ENCODE data around the gene CSNK2B. TPM values are rescaled to one million over a fixed set of nuclear protein-coding genes. Genes with fewer than 3 reads are reported as not detected.

Gene CSNK2B
- polyA plus RNA-seq, 3 donors, result 147 to 227 (median 195) TPM

DNA sequence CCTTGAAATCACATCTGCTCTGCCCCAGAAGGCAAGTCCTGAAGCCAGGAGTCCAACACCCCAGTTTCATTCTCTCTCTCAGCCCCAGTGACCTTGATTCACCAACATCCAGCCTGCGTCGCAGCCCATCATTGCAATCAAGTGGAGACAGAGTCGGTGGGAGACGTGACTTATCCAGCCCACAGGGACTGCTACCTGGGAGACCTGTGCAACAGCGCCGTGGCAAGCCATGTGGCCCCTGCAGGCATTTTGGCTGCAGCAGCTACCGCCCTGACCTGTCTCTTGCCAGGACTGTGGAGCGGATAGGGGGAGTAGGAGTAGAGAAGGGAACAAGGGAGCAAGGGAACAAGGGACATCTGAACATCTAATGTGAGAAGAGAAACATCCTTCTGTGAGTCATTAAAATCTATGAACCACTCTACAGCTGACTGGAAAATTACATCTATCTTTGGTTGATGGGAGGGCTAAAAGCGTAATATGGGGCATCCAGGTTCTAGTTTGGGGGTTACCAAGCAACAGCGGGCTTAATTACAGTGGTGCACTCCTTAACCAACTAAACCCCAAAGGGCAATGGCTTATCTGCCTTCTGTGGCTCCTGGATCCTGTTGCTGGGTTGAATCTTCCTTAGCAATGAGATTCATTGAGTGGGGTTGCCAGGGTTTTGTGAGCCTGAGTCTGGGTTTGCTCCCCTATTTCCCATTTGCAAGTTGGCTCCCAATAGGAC is 51.8 kb downstream of the CSNK2B start:
- intact Hi-C loops (cut with micrococcal nuclease), result no loop called here
- TF ChIP-seq, protein P1, sequence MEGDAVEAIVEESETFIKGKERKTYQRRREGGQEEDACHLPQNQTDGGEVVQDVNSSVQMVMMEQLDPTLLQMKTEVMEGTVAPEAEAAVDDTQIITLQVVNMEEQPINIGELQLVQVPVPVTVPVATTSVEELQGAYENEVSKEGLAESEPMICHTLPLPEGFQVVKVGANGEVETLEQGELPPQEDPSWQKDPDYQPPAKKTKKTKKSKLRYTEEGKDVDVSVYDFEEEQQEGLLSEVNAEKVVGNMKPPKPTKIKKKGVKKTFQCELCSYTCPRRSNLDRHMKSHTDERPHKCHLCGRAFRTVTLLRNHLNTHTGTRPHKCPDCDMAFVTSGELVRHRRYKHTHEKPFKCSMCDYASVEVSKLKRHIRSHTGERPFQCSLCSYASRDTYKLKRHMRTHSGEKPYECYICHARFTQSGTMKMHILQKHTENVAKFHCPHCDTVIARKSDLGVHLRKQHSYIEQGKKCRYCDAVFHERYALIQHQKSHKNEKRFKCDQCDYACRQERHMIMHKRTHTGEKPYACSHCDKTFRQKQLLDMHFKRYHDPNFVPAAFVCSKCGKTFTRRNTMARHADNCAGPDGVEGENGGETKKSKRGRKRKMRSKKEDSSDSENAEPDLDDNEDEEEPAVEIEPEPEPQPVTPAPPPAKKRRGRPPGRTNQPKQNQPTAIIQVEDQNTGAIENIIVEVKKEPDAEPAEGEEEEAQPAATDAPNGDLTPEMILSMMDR (IDR thresholded peaks at IDR 0.05), result no peak
- no peaks in the 10 kb centered on the region for H3K79me2 ChIP-seq (ENCODE audit: insufficient read depth, low read length)
- Mint-ChIP-seq H3K9me3 (peaks cover 0 to 1% (median 0%) of the 10 kb centered on the region in 7 donors), H3K27ac (peak overlapping the region in 1 of 7 donors; percentile 65), H3K4me1 (peaks cover under 1% of the 10 kb centered on the region), H3K4me3 (no peak overlapping the region), H3K27me3 (ENCODE audit: low read depth in 3 of 3) (peaks cover 5 to 7% (median 5%) of the 10 kb centered on the region in 3 donors), H3K36me3 (peaks cover 0 to 1% of the 10 kb centered on the region in 2 donors)
- H3K9ac ChIP-seq (ENCODE audit: insufficient read depth, low read length, poor library complexity, severe bottlenecking), result no peak overlapping the region
- no peak overlapping the region for H3K27ac ChIP-seq (ENCODE audit: low read depth in 1 of 2, low read length in 2 of 2)
- no peaks in the 10 kb centered on the region for H3K9me3 ChIP-seq (replicated peaks in 1 of 2; ENCODE audit: control insufficient read depth in 1 of 2, insufficient read depth in 1 of 2, low read length in 2 of 2)
- H3K4me2 ChIP-seq (replicated peaks; ENCODE audit: extremely low read depth, low read length, poor library complexity, severe bottlenecking), result no peak overlapping the region
- 94% methylated on average over 6 of the region's 10 CpGs for WGBS (ENCODE audit: insufficient coverage)
- no peak overlapping the region for H3K4me3 ChIP-seq (replicated peaks in 1 of 3; ENCODE audit: low read depth in 2 of 3, low read length in 3 of 3)
- no peaks in the 10 kb centered on the region for H3K27me3 ChIP-seq (ENCODE audit: control insufficient read depth in 2 of 2, insufficient read depth in 2 of 2, low read length in 2 of 2)
- H2AFZ ChIP-seq (ENCODE audit: insufficient read depth, low read depth, low read length, poor library complexity, severe bottlenecking), result no peak overlapping the region
- no peaks in the 10 kb centered on the region for H3K36me3 ChIP-seq (replicated peaks in 1 of 2; ENCODE audit: control insufficient read depth in 1 of 2, insufficient read depth in 2 of 2, low read length in 2 of 2)
- no peaks in the 10 kb centered on the region for H3K4me1 ChIP-seq (ENCODE audit: control insufficient read depth in 1 of 2, insufficient read depth in 2 of 2, low read length in 2 of 2)
- no peaks in the 10 kb centered on the region for H4K20me1 ChIP-seq (ENCODE audit: insufficient read depth, low read length)
- no peak for DNase-seq

DNA sequence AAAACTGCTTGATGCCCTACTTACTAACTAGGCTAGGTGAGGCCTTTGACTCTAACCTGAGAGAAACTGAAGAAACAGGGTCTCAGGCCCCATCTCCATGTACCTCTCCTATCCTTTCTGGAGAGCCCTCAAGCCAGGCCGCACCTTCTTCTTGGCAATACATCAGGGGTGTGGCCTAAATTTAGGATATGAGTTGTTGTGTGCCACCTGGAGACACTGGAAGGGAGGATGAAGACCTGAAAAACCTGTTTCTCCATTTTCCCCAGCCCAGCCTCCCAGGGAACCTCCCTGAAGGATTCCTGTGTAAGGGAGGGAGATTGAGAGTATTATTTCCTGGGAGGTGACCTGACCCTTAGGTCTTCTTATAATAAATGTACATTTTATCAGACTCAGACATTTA is 52.4 kb downstream of the CSNK2B start:
- Mint-ChIP-seq H3K27me3 (ENCODE audit: low read depth in 3 of 3) (peaks cover 5 to 10% (median 6%) of the 10 kb centered on the region in 3 donors), H3K27ac (no peak overlapping the region), H3K4me1 (peaks cover 2% of the 10 kb centered on the region), H3K9me3 (no peaks in the 10 kb centered on the region), H3K36me3 (peaks cover 0 to 1% of the 10 kb centered on the region in 2 donors), H3K4me3 (no peak overlapping the region)
- intact Hi-C loops (cut with micrococcal nuclease), result no loop called here
- WGBS (ENCODE audit: insufficient coverage), result no CpG with 5 or more reads among the region's 1 CpG
- Histone ChIP-seq H3K27me3 (ENCODE audit: control insufficient read depth in 2 of 2, insufficient read depth in 2 of 2, low read length in 2 of 2) (no peaks in the 10 kb centered on the region), H3K79me2 (ENCODE audit: insufficient read depth, low read length) (no peaks in the 10 kb centered on the region), H3K4me3 (replicated peaks in 1 of 3; ENCODE audit: low read depth in 2 of 3, low read length in 3 of 3) (no peak overlapping the region), H3K9ac (ENCODE audit: insufficient read depth, low read length, poor library complexity, severe bottlenecking) (no peak overlapping the region), H3K4me1 (ENCODE audit: control insufficient read depth in 1 of 2, insufficient read depth in 2 of 2, low read length in 2 of 2) (no peaks in the 10 kb centered on the region), H3K36me3 (replicated peaks in 1 of 2; ENCODE audit: control insufficient read depth in 1 of 2, insufficient read depth in 2 of 2, low read length in 2 of 2) (no peaks in the 10 kb centered on the region), H3K4me2 (replicated peaks; ENCODE audit: extremely low read depth, low read length, poor library complexity, severe bottlenecking) (no peak overlapping the region), H3K27ac (ENCODE audit: low read depth in 1 of 2, low read length in 2 of 2) (no peak overlapping the region), H4K20me1 (ENCODE audit: insufficient read depth, low read length) (no peaks in the 10 kb centered on the region), H2AFZ (ENCODE audit: insufficient read depth, low read depth, low read length, poor library complexity, severe bottlenecking) (no peak overlapping the region), H3K9me3 (replicated peaks in 1 of 2; ENCODE audit: control insufficient read depth in 1 of 2, insufficient read depth in 1 of 2, low read length in 2 of 2) (no peaks in the 10 kb centered on the region)
- TF ChIP-seq, protein P1 (IDR thresholded peaks at IDR 0.05), result no peak
- DNase-seq, result no peak
